K562 (cell line): ENCODE results near the gene CPNE1. TPM values are rescaled to one million over a fixed set of nuclear protein-coding genes. Genes with fewer than 3 reads are reported as not detected.

ENCODE experiments used
- FOXJ2 ChIP-seq: fragments of 200-800 bp; sonication (Bioruptor generic); IDR thresholded peaks from 2 replicates; pipeline ENCODE4 v1.6.1; 2016; ENCODE audit warnings: missing genetic modification characterization, missing compliant biosample characterization
- PHF21A ChIP-seq: fragments of 450-650 bp; IDR thresholded peaks from 2 replicates; pipeline ENCODE4 v1.6.1; 2017; ENCODE audit warnings: low read depth, borderline replicate concordance
- SPI1 ChIP-seq: IDR thresholded peaks from 2 replicates; pipeline ENCODE4 v1.6.1; 2011; ENCODE audit warnings: low read depth, low read length, control low read depth, borderline replicate concordance
- ZNF445 ChIP-seq: fragments of 250-450 bp; sonication (Bioruptor Pico); IDR thresholded peaks from 2 replicates; pipeline ENCODE4 v1.4.0; 2020; ENCODE audit warnings: low read depth, mild to moderate bottlenecking, moderate library complexity
- polyA plus RNA-seq, 8 experiments: library from polyadenylated mRNA; depleted of rRNA in 4 of 8; stranded (reverse) in 5 of 8; unstranded in 3 of 8; fragments of >200 nt; fragmentation: Nextera tagmentation in 2 of 8; fragmentation: Illumina TruSeq in 1 of 8; extraction: Ambion mirVana in 2 of 8; extraction: Trizol in 1 of 8; gene quantifications; 2 replicates each; pipeline versions ENCODE4 v1.2.1 to v1.2.3, GENCODE V29; 2011 to 2014; ENCODE audit warnings: inconsistent platforms in 1 of 8, missing spikeins in 1 of 8
- total RNA-seq, 7 experiments: library from RNA; depleted of rRNA in 6 of 7; stranded (reverse); fragments of >200 nt in 6 of 7; fragmentation: Illumina TruSeq in 2 of 7; extraction: Trizol in 2 of 7; gene quantifications; 2 replicates each; pipeline versions ENCODE4 v1.2.1 to v1.2.3, GENCODE V29; 2011 to 2021; ENCODE audit warnings: low replicate concordance in 1 of 7
- TF ChIP-seq, protein P1 (sequence below): sonication (generic); formaldehyde crosslinking; IDR thresholded peaks from 2 replicates; pipeline ENCODE4 v1.8.0; 2022; ENCODE audit warnings: mild to moderate bottlenecking, missing genetic modification reagents, borderline replicate concordance
- TF ChIP-seq, protein P2 (sequence below), 2 experiments: fragments of 450-650 bp in 1 of 2; sonication (generic) in 1 of 2; formaldehyde crosslinking in 1 of 2; IDR thresholded peaks in 1 of 2; conservative IDR thresholded peaks in 1 of 2; 2 replicates each; pipeline versions ENCODE4 v1.6.1 to v1.8.1; 2016 to 2023; ENCODE audit warnings: mild to moderate bottlenecking in 2 of 2, moderate library complexity in 2 of 2, inconsistent platforms in 1 of 2, missing genetic modification reagents in 1 of 2

Gene CPNE1
- total and polyA plus RNA-seq, 9 of the 15 experiments (the other 6 are each of a cell fraction or from before 2014, with no cell fraction given): 42.1 to 102 (median 56.0) TPM

DNA sequence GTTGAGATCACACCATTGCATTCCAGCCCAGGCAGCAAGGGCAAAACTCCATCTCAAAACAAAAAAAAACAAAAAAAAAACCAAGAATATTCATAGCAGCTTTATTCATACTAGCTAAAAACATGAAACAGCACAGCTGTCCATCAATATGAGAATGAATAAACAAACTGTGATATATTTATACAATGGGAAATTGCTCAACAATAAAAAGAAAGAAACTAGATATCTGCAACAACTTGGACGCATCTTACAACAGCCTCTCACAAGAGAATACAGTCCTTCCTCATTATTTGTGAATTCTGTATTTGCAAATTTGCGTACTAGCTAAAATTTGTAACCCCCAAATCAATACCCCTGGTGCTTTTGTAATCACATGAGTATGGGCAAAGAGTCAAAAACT, 77.3 kb downstream of the CPNE1 start (continued):
- TF ChIP-seq, protein P1, sequence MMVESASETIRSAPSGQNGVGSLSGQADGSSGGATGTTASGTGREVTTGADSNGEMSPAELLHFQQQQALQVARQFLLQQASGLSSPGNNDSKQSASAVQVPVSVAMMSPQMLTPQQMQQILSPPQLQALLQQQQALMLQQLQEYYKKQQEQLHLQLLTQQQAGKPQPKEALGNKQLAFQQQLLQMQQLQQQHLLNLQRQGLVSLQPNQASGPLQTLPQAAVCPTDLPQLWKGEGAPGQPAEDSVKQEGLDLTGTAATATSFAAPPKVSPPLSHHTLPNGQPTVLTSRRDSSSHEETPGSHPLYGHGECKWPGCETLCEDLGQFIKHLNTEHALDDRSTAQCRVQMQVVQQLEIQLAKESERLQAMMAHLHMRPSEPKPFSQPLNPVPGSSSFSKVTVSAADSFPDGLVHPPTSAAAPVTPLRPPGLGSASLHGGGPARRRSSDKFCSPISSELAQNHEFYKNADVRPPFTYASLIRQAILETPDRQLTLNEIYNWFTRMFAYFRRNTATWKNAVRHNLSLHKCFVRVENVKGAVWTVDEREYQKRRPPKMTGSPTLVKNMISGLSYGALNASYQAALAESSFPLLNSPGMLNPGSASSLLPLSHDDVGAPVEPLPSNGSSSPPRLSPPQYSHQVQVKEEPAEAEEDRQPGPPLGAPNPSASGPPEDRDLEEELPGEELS (CRISPR knock-in tag): no peak
- TF ChIP-seq PHF21A: no peak
- no peak for TF ChIP-seq SPI1
- TF ChIP-seq ZNF445 (CRISPR knock-in tag): no peak
- TF ChIP-seq FOXJ2: no peak
- TF ChIP-seq, protein P2, sequence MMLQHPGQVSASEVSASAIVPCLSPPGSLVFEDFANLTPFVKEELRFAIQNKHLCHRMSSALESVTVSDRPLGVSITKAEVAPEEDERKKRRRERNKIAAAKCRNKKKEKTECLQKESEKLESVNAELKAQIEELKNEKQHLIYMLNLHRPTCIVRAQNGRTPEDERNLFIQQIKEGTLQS (IDR thresholded peaks at IDR 0.05): no peak
- TF ChIP-seq, protein P2 (CRISPR knock-in tag; conservative IDR thresholded peaks at IDR 0.05): no peak
